Measurements from ENCODE around the gene DOLPP1.

DOLPP1 gene

GRCh38 chr9:129063061-129063460 is 17.9 kb upstream of the DOLPP1 start:
- no peak for DNase-seq

GRCh38 chr9:129064499-129064908 is 16.4 kb upstream of the DOLPP1 start:
- no peak for DNase-seq

DNA sequence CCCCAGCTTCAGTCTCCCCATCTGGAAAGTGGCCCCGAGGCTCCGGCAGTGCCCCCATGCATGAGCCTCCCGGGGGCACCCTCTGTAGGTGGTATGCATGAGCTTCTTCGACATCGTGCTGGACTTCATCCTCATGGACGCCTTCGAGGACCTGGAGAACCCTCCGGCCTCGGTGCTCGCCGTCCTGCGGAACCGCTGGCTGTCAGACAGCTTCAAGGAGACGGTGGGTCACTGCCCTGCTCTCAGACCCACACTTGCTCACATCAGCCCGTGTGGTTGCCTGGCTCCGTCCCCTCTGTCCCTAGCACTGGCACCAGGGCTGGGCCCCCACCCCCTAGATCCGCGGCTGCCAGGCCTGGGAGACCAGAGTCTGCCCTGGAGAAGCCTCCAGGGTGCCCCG is 12.8 kb upstream of the DOLPP1 start:
- DNase-seq, result no peak

GRCh38 chr9:129068990-129069861 is 11.7 kb upstream of the DOLPP1 start:
- no peak for DNase-seq

GRCh38 chr9:129069862-129070641 is 10.9 kb upstream of the DOLPP1 start:
- DNase-seq, result no peak

GRCh38 chr9:129070696-129071525 is 10.0 kb upstream of the DOLPP1 start:
- DNase-seq, result no peak

- DNase-seq, result no peak
Observed at GRCh38 chr9:129071526-129072126, 9.3 kb upstream of the DOLPP1 start.

- no peak for DNase-seq
Observed at GRCh38 chr9:129072171-129072570, 8.7 kb upstream of the DOLPP1 start.

DNA sequence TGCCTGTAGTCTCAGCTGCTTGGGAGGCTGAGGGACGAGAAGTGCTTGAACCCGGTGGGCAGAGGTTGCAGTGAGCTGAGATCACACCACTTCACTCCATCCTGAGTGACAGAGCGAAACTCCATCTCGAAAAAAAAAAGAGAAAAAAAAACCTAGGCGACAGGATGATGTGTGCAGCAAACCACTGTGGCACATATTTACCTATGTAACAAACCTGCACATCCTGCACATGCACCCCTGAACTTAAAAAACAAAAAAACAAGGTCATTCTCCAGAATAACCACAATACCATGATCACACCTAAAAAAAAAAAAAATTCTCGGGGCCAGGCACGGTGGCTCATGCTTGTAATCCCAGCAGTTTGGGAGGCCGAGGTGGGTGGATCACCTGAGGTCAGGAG is 7.5 kb upstream of the DOLPP1 start:
- no peak for DNase-seq

- no peak for DNase-seq
Observed at GRCh38 chr9:129074106-129074505, 6.8 kb upstream of the DOLPP1 start.

GRCh38 chr9:129075996-129076639 is 4.8 kb upstream of the DOLPP1 start:
- DNase-seq, result no peak

GRCh38 chr9:129076640-129077037 is 4.3 kb upstream of the DOLPP1 start:
- DNase-seq, result no peak

DNA sequence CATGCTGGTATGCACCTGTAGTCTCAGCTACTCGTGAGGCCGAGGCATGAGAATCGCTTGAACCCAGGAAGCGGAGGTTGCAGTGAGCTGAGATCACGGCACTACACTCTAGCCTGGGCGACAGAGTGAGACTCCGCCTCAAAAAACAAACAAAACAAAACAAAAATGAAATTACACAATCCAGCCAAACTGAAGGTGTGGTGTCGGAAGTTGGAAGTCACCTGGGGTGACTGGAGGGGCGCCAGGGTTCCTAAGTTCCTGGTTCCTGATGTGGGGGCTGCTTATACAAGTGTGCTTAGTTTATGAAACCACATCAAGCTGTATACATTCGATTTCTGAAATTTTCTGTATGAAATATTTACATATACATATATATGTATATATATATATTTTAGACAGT is 3.7 kb upstream of the DOLPP1 start:
- DNase-seq, result no peak

- no peak for DNase-seq
Observed at GRCh38 chr9:129078691-129079503, 2.0 kb upstream of the DOLPP1 start.

- DNase-seq, result no peak
Observed at GRCh38 chr9:129079829-129080228, 1.1 kb upstream of the DOLPP1 start.

DNA sequence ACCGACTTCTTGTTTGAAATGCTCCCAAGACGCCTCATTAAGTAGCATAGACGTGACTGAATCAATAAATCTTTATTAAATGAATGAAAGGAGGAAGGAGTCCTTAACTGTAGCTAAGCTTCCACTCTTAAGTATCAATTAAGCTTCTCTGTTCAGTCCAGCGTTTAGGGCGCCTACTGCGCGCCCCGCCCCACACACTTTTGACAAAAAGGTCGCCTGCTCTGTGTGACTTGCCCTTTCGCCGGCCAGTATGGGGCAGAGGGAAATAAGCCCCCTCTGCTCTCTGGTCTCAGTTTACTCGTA is 662 bp upstream of the DOLPP1 start:
- DNase-seq, result no peak

DNA sequence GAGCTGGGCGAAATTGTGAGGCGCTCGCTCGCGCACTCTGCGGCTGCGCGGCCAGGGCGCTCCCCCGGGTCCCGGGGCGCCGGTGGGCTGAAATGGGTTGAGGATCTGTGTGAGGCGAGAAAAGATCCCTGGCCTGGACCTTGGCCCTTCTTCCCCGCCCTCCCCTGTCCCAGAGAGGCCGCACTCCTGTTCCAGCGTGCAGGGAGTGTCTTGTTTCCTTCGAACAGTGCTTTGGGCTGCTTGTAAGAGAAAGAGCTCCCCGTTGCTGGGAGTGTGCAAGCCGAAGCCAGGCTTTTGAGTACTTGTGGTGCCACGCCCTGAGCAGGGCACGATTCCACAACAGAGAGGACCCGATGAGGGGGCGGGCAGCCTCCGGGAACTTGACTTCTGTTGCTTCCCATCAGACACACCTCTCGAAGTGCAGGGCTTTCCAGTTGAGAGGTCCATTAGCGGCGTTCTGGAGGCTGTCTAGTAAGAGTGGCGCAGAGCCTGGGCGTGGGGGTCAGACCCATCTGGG is 535 bp downstream of the DOLPP1 start:
- DNase-seq, result no peak

DNA sequence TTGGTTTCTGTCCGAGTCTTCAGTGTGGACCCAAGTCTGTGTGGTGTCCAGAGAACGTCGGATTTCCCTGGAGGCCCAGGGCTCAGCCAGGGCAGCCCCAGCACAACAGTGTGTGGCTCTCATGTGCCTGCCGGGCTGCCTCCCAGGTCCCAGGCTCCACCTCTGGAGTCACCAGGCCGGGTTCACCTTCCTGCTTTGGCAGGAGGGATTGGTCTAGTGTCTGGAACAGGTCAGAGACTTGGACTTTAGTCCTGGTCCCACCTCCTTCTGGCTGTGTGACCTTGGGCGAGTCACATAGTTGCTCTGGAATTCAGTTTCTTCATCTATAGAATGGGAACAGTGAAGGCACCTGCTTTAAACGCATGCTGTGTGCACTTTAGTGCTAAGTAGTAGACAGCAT is 3.2 kb downstream of the DOLPP1 start:
- DNase-seq, result no peak

- DNase-seq, result no peak
Observed at GRCh38 chr9:129089246-129089645, 8.3 kb downstream of the DOLPP1 start.

- DNase-seq, result no peak
Observed at GRCh38 chr9:129093602-129094386, 12.9 kb downstream of the DOLPP1 start.

Data from right kidney (tissue), 1 donor.